Ectodermal cell (in vitro differentiated cells): Measurements from ENCODE around the gene ATPAF1.

Source experiments
- H3K27ac ChIP-seq: 2 replicates; pipeline ENCODE4 v1.7.0; 2013; ENCODE audit warnings: mild to moderate bottlenecking, low read depth, low read length; ENCODE audit not compliant: insufficient read depth, poor library complexity, severe bottlenecking
- H3K27me3 ChIP-seq: 2 replicates; pipeline ENCODE4 v1.7.0; 2013; ENCODE audit warnings: mild to moderate bottlenecking, low read length; ENCODE audit not compliant: insufficient read depth, control insufficient read depth, poor library complexity, severe bottlenecking
- H3K36me3 ChIP-seq: one replicate; pipeline ENCODE4 v1.7.0; 2013; ENCODE audit warnings: low read length; ENCODE audit not compliant: control insufficient read depth, insufficient read depth
- H3K4me1 ChIP-seq: one replicate; pipeline ENCODE4 v1.7.0; 2013; ENCODE audit warnings: low read length; ENCODE audit not compliant: control insufficient read depth, insufficient read depth
- H3K4me3 ChIP-seq: 2 replicates; pipeline ENCODE4 v1.7.0; 2013; ENCODE audit warnings: low read depth, low read length, control low read depth; ENCODE audit not compliant: insufficient read depth
- H3K9me3 ChIP-seq: 2 replicates; pipeline ENCODE4 v1.7.0; 2013; ENCODE audit warnings: mild to moderate bottlenecking, low read length, moderate library complexity; ENCODE audit not compliant: control insufficient read depth
- WGBS, 2 experiments: methylation state at CpG; one replicate each; pipeline ENCODE4 v1.1.7; 2013; ENCODE audit warnings: missing lambda C conversion rate in 2 of 2; 5-methylcytosine and 5-hydroxymethylcytosine counted together

ATPAF1 gene

GRCh38 chr1:46595127-46595526 is 73.0 kb downstream of the ATPAF1 start:
- peaks cover 3% of the 10 kb centered on the region for H3K4me1 ChIP-seq
- no peak overlapping the region for H3K27ac ChIP-seq
- H3K36me3 ChIP-seq, result peaks cover 5% of the 10 kb centered on the region
- no peaks in the 10 kb centered on the region for H3K27me3 ChIP-seq
- 92 to 93% methylated on average over 3 of the region's 3 CpGs for WGBS, 2 experiments
- no peak overlapping the region for H3K4me3 ChIP-seq
- H3K9me3 ChIP-seq, result no peaks in the 10 kb centered on the region

GRCh38 chr1:46594063-46594462 is 74.1 kb downstream of the ATPAF1 start:
- WGBS, 2 experiments, result 98% methylated on average over 4 to 5 of the region's 5 CpGs
- no peak overlapping the region for H3K4me3 ChIP-seq
- no peaks in the 10 kb centered on the region for H3K9me3 ChIP-seq
- H3K27ac ChIP-seq, result no peak overlapping the region
- H3K36me3 ChIP-seq, result peaks cover 5% of the 10 kb centered on the region
- H3K27me3 ChIP-seq, result no peaks in the 10 kb centered on the region
- peaks cover under 1% of the 10 kb centered on the region for H3K4me1 ChIP-seq

GRCh38 chr1:46592823-46593222 is 75.3 kb downstream of the ATPAF1 start:
- Histone ChIP-seq H3K27ac (no peak overlapping the region), H3K36me3 (peaks cover 5% of the 10 kb centered on the region), H3K4me3 (no peak overlapping the region), H3K4me1 (no peaks in the 10 kb centered on the region), H3K9me3 (no peaks in the 10 kb centered on the region), H3K27me3 (no peaks in the 10 kb centered on the region)
- WGBS, 2 experiments, result 93 to 97% methylated on average over 4 of the region's 4 CpGs

GRCh38 chr1:46589529-46589928 is 78.6 kb downstream of the ATPAF1 start:
- no peak overlapping the region for H3K27ac ChIP-seq
- peaks cover 5% of the 10 kb centered on the region for H3K36me3 ChIP-seq
- no peaks in the 10 kb centered on the region for H3K4me1 ChIP-seq
- H3K4me3 ChIP-seq, result no peak overlapping the region
- 95 to 97% methylated on average over 3 of the region's 3 CpGs for WGBS, 2 experiments
- no peaks in the 10 kb centered on the region for H3K9me3 ChIP-seq
- H3K27me3 ChIP-seq, result no peaks in the 10 kb centered on the region

GRCh38 chr1:46587069-46587468 is 81.1 kb downstream of the ATPAF1 start:
- 89 to 94% methylated on average over 7 of the region's 7 CpGs for WGBS, 2 experiments
- H3K4me3 ChIP-seq, result no peak overlapping the region
- no peaks in the 10 kb centered on the region for H3K36me3 ChIP-seq

GRCh38 chr1:46585312-46585938 is 82.7 kb downstream of the ATPAF1 start:
- Histone ChIP-seq H3K4me3 (no peak overlapping the region), H3K9me3 (no peaks in the 10 kb centered on the region), H3K27me3 (no peaks in the 10 kb centered on the region), H3K4me1 (no peaks in the 10 kb centered on the region), H3K36me3 (peaks cover under 1% of the 10 kb centered on the region), H3K27ac (no peak overlapping the region)
- 91 to 93% methylated on average over 11 to 12 of the region's 12 CpGs for WGBS, 2 experiments

More at GRCh38 chr1:46587069-46587468, 81.1 kb downstream of the ATPAF1 start:
- no peaks in the 10 kb centered on the region for H3K27me3 ChIP-seq
- H3K27ac ChIP-seq, result no peak overlapping the region
- H3K4me1 ChIP-seq, result no peaks in the 10 kb centered on the region
- no peaks in the 10 kb centered on the region for H3K9me3 ChIP-seq

- WGBS, 2 experiments, result 77 to 79% methylated on average over 5 of the region's 5 CpGs
- Histone ChIP-seq H3K36me3 (peaks cover 8% of the 10 kb centered on the region), H3K27me3 (no peaks in the 10 kb centered on the region), H3K4me1 (no peaks in the 10 kb centered on the region), H3K27ac (no peak overlapping the region), H3K4me3 (no peak overlapping the region), H3K9me3 (no peaks in the 10 kb centered on the region)
These were observed 84.7 kb downstream of the ATPAF1 start for GRCh38 chr1:46583494-46583893.

- H3K36me3 ChIP-seq, result peaks cover 8% of the 10 kb centered on the region
- no peak overlapping the region for H3K4me3 ChIP-seq
- H3K9me3 ChIP-seq, result no peaks in the 10 kb centered on the region
- H3K27me3 ChIP-seq, result no peaks in the 10 kb centered on the region
- H3K27ac ChIP-seq, result no peak overlapping the region
- 97% methylated on average over 7 of the region's 7 CpGs for WGBS, 2 experiments
- no peaks in the 10 kb centered on the region for H3K4me1 ChIP-seq
These were observed 85.2 kb downstream of the ATPAF1 start for GRCh38 chr1:46582972-46583371.
